ENCODE measurements around the gene PROB1. TPM values are rescaled to one million over a fixed set of nuclear protein-coding genes. Genes with fewer than 3 reads are reported as not detected.

PROB1 gene
- total and polyA plus RNA-seq, 9 of the 15 experiments (the other 6 are each of a cell fraction or from before 2014, with no cell fraction given) = 0.01 to 1.8 (median 0.47) TPM

GRCh38 chr5:139439013-139439903 lies 44.4 kb upstream of the PROB1 start, which contains the start of gene DNAJC18 (continued):
- peak; percentile 96 for TF ChIP-seq ZNF143 (CRISPR knock-in tag; IDR thresholded peaks at IDR 0.05)
- no peak for TF ChIP-seq ZNF146 (CRISPR knock-in tag; IDR thresholded peaks at IDR 0.05; ENCODE audit: unreplicated experiment)
- TF ChIP-seq MEIS2 (IDR thresholded peaks at IDR 0.05; ENCODE audit: partially characterized antibody) = no peak
- no peak for TF ChIP-seq ZNF830 (CRISPR knock-in tag; IDR thresholded peaks at IDR 0.05)
- peak; percentile 90 for TF ChIP-seq ETS1 (conservative IDR thresholded peaks at IDR 0.05; ENCODE audit: control insufficient read depth, low read depth, low read length)
- 0 out of 2 replicates have a peak, but pooled peaks have one; percentile 62 for TF ChIP-seq E2F1 (CRISPR knock-in tag; IDR thresholded peaks at IDR 0.05)
- no peak for TF ChIP-seq ZNF12 (CRISPR knock-in tag; IDR thresholded peaks at IDR 0.05)
- no peak for TF ChIP-seq HNRNPLL (IDR thresholded peaks at IDR 0.05; ENCODE audit: low read depth, low read length, poor library complexity, severe bottlenecking)
- no peak for TF ChIP-seq NR2F6 (CRISPR knock-in tag; IDR thresholded peaks at IDR 0.05)
- peak; percentile 71; the same call in 1 of the 2 replicates for TF ChIP-seq CREB3L1 (IDR thresholded peaks at IDR 0.05; ENCODE audit: borderline replicate concordance, low read depth)
- TF ChIP-seq BRD9 (IDR thresholded peaks at IDR 0.05; ENCODE audit: low read depth, partially characterized antibody) = no peak
- TF ChIP-seq NR3C1 (CRISPR knock-in tag; IDR thresholded peaks at IDR 0.05) = no peak
- peak; percentile 46 for TF ChIP-seq KDM5B (IDR thresholded peaks at IDR 0.05; ENCODE audit: insufficient replicate concordance, low read depth, low read length)
- TF ChIP-seq MBD1 (CRISPR knock-in tag; IDR thresholded peaks at IDR 0.05) = no peak
- no peak for TF ChIP-seq MAFK (IDR thresholded peaks at IDR 0.05; ENCODE audit: low read length)
- TF ChIP-seq ESRRA (IDR thresholded peaks at IDR 0.05; ENCODE audit: borderline replicate concordance, low read depth) = no peak
- TF ChIP-seq ZBTB7A (IDR thresholded peaks at IDR 0.05; ENCODE audit: borderline replicate concordance, control insufficient read depth, low read depth, low read length) = peak; percentile 76
- no peak for TF ChIP-seq ZNF212 (CRISPR knock-in tag; IDR thresholded peaks at IDR 0.05)
